HG03159 (cell line): ENCODE results near the gene UNC5C.
A peak's percentile ranks its signal among the peaks of the same experiment; 100 is the strongest.
"Not testable (repeated sequence)": the region's sequence is repeated elsewhere in the genome, so short reads cannot be mapped to it uniquely, and the experiment has no call there.

Experiments used
- ATAC-seq: cut with Tn5 transposase; IDR thresholded peaks from one replicate; pipeline ENCODE4 v1.9.1; 2021; ENCODE audit warnings: mild to moderate bottlenecking, moderate library complexity; ENCODE audit not compliant: unreplicated experiment

Gene UNC5C

DNA sequence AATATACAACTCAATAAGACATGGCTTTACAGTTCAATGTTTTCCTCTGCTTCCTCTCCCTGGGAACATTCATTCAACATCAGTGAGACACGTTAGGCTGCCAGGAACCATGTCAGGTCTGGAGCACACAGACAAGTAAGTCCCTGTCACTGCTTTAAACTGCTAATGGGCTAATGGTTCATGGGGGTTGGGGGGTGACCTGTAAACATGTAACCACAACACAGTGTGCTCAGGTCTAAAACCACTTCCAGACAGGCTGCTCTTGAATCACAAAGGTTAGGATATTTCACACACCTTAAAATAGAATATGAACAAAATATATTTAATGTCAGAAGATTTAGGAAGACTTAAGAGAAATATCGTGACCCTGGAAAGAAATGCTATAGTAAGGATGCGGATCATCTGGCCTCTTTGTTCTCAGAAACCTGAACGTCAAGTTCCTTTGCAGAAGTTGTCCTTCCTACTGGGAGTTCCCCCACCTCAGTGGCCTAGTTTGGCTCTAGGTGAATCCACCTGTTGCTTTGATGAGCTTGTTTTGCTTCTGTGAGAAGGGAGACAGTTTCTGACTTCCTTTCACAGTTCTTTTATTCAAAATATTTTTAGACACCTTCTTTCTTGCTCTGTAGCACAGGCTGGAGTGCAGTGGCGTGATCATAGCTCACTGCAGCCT, 359.9 kb downstream of the UNC5C start:
- ATAC-seq, result no peak

DNA sequence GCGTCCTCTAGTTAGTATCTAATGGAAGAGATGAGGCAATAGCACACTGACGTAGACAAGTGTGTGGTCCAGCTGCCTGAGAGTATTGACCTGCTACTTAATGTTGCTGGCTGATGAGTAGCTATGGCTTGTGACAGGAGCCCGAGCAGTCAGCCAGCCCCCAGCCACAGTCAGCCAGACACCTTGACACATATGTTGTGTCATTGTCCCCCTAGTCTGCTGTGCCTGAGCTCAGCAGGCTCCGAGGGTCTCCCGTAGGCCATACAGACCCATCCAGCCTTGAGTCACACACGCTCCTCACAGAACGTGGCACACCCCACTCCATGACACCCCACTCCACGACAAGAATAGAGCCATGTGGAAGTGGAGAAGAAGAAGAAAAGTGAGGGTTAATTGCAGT, 362.1 kb downstream of the UNC5C start:
- ATAC-seq, result no peak

DNA sequence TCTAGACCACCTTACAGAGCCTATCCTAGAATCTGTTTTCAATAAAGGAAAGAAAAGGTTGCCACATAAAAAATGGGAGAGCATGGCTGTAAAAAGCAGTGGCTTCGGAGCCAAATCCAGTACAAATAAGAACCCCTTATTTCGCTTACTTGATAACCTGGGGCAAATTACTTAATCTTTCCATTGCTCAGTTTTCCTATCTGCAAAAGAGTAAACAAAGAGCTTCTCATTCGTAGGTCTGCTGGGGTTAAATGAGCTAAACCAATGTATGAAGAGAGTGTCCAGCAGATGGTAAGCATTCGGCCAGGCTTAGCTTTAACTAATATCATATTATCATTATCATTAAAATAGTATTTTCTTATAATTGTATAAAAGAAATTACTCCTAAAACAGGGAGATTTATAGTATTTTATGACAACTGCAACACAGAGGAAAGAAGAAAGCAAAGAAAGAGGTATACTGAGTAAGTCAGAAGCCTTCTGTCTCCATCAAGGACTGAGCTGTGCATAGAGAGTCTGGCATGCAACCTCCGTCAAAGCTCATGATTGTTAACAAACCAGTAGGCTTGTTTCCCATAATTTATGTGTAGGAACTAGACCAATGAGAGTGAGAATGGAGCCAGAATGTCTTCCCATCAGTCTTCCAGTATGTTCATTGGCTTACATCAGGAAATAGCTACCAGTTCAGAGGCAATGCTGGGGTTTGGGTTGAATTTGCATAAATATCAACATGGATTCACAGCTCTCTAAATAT, 364.9 kb downstream of the UNC5C start:
- no peak for ATAC-seq

DNA sequence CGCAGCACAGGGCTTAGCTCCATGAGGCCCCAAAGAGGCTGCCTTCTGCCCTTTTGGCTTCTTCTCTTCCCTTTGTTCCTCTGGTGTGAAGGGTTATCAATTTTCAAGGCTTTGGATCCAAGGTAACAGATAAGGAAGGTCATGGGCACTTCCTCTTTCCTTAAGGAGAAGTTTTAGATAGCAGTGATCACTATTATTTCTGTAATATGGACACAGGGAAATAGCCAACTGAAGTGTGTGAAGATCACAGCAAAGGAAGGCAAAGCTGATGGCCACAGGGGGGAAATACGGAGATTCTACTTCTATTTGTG, 366.8 kb downstream of the UNC5C start:
- no peak for ATAC-seq

DNA sequence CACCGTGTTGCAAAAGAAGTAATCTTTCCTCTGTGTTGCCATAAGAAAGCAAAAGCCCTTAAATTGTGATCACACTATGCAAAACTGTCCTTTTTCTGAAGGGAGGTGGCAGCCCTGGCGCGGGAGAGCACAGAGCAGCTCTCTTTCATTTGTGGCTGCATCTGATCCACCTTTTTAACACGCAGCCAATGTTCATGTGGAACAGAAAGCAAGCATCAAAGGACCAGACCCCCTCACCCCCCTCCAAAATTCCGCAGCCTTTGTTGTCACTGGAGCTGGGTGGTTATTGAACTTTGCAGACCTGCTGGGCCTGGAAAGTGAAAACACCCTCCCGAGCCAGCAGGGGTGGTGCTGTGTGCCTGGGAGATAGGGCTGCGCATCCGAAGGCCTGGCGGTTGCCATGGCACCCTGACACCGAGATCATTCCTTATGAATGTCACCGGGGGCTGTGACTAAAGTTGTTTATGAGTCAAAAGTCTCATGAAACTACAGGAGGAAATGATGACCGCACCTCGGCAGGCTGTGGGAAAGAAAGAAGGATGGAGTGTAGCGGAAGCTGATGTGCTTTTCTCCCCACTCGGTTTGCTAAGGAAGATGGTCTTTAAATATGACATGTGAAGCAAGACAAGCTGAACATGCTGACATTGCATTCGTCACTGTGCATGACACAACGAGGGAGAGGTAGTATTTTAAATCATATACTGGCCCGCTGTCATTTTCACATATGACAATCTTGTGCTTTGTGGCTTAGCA, 367.4 kb downstream of the UNC5C start:
- ATAC-seq, result no peak

DNA sequence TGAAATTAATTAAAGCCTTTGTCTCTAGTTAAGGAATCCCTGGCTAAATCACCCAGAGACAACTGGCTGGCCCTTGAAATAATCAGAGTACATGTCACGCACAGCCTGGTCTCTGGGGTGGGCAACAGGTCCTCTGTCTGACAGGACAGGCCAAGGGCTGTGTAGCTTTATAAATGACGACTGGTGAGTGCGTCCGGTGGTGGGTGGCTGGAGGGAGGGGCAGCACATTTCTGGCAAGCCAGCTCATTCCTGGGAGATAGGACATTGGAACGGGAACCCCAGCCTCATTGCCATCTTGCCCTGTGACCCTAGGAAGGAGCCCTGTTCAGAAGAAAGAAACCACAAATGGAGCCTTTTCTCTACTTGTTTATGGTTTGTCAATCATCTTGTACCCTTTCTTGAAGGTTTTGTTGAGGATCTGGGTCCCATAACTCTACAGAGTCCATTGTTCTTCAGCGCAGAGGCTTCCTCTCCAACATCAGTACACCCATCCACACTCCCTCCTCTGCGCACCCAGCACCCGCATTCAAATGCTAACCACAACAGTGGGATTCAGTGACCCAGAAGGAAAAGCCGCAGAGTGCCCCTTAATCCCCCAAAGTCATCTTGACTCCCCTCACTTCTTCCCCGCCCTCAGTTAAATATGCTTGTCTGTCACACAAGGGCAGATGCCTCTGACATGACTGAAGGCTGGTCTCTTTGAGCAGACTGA, 368.1 kb downstream of the UNC5C start:
- ATAC-seq, result no peak

DNA sequence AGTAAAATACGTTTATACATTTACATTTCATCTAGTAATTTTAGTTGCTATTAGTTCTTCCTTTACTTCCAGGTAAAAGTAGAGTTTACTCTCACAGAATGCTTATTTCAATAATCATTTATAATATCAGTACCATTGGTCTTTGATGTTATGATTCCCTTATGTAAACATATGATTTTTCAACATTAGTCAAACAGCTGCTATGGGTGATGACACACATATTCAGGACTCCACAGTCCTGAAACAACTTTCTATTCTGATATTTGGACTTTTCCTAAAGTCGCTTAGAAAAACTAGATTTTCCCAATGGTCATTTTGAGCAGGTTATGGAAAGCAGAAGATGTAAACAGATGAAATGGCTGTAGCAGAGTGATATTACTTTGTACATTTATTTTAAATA, 369.8 kb downstream of the UNC5C start:
- no peak for ATAC-seq

DNA sequence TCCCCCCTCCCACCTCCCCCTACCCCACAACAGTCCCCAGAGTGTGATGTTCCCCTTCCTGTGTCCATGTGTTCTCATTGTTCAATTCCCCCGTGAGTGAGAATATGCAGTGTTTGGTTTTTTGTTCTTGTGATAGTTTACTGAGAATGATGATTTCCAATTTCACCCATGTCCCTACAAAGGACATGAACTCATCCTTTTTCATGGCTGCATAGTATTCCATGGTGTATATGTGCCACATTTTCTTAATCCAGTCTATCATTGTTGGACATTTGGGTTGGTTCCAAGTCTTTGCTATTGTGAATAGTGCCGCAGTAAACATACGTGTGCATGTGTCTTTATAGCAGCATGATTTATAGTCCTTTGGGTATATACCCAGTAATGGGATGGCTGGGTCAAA, 377.4 kb downstream of the UNC5C start:
- ATAC-seq, result not testable (repeated sequence)

DNA sequence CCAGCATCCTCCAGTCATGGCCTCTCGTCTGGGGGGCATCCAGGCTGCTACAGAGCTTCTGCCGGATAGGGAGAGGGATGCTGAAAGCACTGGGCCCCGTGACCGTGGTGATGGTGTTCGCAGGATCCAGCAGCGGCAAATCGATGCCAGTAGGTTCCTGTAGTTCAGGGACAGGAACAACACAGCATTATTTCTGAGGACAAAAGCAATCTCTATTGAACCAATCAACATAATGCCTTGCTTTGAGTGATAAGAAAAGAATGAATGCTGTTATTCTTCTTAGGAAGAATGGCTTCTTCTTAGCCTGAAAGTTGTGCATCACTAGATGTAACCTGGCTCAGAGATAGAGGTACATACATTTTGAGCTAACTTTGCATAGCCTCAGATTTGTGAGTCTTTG, 378.6 kb downstream of the UNC5C start:
- no peak for ATAC-seq

DNA sequence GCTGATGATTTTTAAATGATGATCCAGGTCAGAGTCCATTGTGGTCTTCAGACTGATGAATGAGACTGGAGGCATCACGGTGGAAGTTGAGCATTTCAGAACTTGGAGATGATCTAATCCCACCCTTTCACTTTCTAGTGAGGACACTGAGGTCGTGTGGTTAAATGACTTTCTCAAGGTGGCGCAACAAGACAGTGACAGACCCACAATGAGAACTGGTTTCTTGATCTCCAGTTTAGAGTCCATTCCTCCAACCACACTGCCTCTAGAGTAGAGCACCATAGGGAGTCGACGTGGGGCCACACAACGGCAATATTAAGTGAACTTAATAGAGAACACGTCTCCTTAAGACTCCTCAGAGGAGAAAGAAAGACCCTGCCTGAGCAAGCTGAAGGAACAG, 381.0 kb downstream of the UNC5C start:
- ATAC-seq, result no peak

DNA sequence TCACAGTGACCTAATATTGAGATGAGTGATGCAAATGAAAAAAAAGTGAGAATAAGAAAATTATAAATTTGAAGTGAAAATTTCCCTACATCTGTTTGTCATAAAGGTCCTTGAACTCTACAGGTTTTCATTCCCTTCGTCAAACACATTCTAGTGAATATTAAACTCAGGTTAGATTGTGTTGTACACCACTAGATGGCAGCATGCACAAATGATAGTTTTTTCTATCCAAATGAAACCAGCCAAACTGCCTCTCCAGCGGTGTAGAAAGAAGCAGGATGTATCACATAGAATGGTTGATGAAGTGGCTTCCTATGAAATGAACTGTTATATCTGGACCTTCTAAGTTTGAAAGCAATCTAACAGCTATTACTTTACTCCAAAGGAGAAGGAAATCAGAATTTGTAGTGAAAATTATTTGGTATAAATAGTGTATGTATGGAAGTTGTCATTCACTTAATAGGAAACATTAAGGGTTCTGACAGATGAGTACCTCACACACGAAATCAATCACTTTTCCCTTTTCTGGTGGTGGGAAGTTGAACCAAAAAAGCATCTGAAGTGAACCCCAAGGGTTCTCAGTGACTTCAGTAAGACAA, 382.7 kb downstream of the UNC5C start:
- ATAC-seq, result peak; percentile 86

DNA sequence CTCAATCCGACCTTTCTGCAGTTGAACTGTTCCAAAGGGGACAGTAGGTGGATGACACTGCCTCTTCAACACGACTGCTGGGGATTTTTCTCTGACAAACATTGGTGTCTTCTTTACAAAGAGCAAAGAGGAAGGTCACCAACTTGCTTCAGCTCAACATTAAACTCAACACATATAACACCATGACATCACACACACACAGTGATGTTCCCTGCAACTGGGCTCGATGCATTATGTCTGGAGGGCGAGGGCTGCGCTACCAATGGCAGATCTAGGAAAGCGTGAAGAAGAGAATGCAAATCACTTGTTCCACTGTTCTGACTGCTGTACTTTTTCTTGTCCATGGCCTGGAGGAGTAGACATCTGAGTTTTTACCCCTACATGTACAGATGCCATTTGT, 385.9 kb downstream of the UNC5C start:
- ATAC-seq, result no peak

DNA sequence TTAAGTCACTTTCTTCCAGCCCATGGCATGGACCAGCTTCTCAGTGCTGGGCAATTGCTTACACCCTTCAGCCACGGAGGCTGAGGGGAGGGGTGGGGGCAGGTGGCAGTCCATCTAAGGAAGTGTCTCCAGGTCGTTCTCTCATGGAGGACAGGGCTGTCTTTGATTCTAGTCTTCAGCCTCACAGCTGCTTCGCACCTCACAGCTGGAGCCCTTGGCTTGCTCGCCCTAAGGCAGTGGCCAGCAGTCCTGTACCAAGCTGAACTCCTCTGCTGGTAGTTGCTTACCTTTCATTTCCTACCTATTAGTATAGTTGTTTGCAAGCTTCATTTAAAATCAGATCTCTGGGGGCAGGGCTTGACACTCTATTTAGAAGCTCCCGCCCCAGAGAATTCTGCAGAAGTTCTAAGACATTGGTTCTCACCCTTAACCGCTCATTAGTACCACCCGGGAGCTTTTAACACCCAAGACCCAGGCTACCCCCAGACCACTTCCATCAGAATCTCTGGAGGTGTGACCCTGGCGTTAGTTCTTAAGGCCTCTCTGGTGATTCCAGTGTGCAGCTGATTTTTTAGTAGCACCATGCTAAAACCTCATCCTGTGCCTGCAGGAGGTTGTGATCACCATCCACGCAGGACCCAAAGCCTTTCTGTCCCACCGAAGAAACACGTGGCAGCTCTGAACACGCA, 386.8 kb downstream of the UNC5C start:
- no peak for ATAC-seq

DNA sequence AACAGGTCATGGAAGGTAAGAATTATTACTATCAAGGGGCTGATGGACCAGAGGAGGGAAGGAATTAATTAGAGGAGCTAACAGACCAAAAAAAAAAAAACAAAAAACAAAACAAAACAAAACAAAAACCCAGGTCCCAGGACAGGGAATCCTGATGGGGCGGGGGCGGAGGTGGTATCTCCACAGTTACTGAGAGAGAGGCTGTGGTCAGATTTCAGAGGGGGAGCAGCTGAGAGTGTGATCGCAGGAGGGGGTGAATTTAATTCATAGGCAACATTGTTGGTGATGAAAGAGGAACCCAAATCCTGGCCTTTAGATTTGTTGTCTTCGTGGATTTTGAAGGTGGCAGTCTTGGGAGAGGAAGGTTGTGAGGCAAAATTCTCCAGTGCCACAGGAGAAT, 389.4 kb downstream of the UNC5C start:
- no peak for ATAC-seq

DNA sequence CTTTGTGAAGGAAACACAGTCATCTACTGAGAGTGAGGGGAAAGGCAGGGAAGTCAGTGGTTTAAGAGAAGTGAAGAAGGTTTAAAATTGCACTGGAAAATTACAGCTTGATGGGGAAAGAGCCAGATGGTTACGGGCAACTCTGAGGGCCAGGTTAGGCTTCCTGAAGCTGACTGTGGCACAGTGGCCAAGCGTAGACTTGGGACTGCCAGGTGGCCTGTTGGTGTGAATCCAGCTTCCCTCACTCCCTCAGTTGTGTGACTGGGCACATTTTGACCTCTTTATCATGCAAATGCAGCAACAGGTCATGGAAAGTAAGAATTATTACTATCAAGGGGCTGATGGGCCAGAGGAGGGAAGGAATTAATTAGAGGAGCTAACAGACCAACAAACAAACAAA, 390.1 kb downstream of the UNC5C start:
- no peak for ATAC-seq

DNA sequence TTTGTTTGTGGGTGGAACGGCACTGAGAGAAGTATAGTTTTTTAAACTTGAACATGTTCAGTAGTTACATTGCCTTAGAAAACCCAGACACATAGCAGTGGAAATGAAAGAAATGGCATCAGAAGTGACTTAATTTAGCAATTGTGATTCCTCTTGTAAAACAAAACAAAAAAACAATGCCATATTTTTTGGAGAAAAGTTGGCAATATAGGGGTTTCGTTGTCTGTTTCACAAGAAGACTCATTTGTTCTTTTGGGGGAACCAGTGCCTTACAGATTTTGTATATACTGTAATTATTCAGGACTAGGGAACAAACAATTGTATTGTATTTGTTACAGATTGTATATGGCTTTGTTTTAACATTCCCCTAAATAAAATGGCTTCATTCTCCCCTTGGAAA, 390.7 kb downstream of the UNC5C start:
- ATAC-seq, result no peak

DNA sequence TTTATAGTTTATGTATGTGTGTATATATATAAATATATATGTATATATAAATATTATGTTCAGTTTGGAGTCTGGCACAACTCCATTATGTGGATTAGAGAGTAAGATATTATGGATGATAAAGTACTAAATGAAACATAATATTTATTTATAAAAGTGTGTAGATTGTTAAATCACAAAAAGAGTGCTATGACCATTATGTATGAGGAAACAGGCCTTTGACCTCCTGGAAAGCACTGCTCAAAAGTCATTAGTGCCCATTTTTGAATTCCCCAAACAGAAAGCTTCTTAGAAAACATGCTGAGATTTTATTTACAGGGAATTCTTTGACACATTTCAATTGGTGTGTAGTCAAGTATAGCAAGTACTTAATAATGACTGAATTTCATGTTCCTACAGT, 391.2 kb downstream of the UNC5C start:
- ATAC-seq, result no peak

DNA sequence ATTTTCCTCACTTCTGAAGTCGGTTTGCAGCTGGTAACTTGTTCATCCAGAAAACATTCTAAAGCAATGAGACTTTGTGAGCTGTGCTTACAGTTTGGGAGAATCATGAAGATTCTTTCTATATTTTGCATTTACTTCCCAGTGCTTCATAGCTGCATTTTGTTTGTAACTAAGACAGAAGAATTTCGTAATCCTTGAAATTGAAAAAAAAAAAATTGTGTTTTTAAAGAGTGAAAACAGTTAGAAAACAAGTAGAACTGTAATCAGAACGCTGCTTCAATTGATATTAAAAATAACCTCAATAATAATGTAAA, 392.4 kb downstream of the UNC5C start:
- ATAC-seq, result no peak

DNA sequence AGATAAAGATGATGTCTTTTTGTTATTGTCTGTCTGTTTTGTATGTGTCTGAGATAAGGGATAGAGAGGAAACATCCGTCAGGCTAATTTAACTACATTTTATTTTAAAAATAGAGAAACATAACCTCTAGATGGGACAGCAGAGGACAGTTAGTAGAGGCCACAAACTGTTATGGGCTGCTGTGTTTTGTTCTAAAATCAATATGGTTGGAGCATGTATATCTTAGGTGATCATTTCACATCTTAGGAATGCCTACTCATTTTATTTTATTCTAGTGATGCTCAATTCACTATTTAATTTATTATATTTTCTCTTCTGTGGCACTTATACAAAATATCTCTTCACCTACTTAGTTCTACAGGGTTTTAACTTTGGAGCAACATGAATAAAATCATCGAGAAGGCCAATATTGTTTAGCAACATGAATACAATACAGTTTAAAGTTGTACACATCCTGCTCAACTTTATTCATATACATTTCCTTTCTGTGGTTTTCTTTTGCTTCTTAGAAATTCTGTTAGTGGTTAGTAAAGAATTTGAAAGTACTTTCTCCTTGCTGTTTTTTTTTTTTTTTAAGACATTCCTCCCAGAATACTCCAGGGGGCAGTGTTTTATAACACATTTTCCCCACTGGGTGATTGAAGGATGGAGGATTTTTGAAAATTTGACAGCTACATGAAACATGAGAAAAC, 392.9 kb downstream of the UNC5C start:
- ATAC-seq, result peak; percentile 72

DNA sequence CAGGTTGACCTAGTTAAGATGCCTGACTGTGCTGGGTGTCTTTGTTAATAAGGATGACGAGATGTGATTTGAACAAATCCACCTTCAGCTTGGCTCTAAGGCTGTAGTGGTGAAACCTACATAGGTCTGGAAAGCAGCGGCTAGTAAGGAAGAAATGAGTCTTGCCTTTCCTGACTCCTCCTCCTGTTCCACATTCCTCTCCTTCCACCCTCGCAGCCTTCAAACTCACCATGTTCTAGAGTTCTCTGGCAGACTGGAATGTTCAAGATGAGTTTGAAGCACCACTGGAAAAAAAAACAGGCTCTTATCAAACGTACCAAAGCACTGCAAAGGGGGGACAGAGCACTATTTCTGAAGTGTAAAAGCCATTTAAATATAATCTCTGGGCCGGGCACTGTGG, 395.6 kb downstream of the UNC5C start:
- ATAC-seq, result no peak
